Measurements from ENCODE around the gene STX11.

DNA sequence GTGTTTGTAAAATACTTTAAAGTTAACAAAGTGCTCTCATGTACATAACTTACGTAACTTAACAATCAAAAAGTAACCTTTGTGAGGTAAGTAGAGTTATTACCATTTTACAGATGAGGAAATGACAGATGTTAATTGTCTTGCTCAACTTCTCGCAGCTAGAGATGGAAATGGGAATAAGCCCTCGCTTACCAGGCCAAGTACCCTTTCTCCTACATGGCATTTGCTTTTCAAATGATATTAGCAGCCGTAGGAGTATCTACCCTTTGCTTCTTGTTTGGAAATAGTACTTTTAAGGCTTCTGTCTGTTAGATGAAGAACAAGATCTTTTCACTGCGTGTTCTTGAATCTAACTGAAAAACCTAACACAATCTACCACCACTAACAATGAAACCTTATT, 15.5 kb downstream of the STX11 start:
- no peak for TF ChIP-seq EP300 (IDR thresholded peaks at IDR 0.05; ENCODE audit: borderline replicate concordance)
- no peak for TF ChIP-seq CEBPB (IDR thresholded peaks at IDR 0.05)
- TF ChIP-seq EGR1 (IDR thresholded peaks at IDR 0.05): no peak
- no peak for TF ChIP-seq ZBTB7A (IDR thresholded peaks at IDR 0.05; ENCODE audit: low read depth)
- TF ChIP-seq CREB1 (IDR thresholded peaks at IDR 0.05; ENCODE audit: low read depth): no peak
- TF ChIP-seq YY1 (IDR thresholded peaks at IDR 0.05; ENCODE audit: low read depth): no peak
- no peak for TF ChIP-seq MAX (IDR thresholded peaks at IDR 0.05)
- TF ChIP-seq TAF1 (IDR thresholded peaks at IDR 0.05; ENCODE audit: low read depth): no peak
- no peak for TF ChIP-seq RAD21 (IDR thresholded peaks at IDR 0.05; ENCODE audit: low read depth)
- TF ChIP-seq, protein P1, sequence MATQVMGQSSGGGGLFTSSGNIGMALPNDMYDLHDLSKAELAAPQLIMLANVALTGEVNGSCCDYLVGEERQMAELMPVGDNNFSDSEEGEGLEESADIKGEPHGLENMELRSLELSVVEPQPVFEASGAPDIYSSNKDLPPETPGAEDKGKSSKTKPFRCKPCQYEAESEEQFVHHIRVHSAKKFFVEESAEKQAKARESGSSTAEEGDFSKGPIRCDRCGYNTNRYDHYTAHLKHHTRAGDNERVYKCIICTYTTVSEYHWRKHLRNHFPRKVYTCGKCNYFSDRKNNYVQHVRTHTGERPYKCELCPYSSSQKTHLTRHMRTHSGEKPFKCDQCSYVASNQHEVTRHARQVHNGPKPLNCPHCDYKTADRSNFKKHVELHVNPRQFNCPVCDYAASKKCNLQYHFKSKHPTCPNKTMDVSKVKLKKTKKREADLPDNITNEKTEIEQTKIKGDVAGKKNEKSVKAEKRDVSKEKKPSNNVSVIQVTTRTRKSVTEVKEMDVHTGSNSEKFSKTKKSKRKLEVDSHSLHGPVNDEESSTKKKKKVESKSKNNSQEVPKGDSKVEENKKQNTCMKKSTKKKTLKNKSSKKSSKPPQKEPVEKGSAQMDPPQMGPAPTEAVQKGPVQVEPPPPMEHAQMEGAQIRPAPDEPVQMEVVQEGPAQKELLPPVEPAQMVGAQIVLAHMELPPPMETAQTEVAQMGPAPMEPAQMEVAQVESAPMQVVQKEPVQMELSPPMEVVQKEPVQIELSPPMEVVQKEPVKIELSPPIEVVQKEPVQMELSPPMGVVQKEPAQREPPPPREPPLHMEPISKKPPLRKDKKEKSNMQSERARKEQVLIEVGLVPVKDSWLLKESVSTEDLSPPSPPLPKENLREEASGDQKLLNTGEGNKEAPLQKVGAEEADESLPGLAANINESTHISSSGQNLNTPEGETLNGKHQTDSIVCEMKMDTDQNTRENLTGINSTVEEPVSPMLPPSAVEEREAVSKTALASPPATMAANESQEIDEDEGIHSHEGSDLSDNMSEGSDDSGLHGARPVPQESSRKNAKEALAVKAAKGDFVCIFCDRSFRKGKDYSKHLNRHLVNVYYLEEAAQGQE (IDR thresholded peaks at IDR 0.05; ENCODE audit: low read depth): no peak
- TF ChIP-seq TCF12 (IDR thresholded peaks at IDR 0.05; ENCODE audit: low read depth): no peak
- no peak for TF ChIP-seq NFIC (IDR thresholded peaks at IDR 0.05)
